Measurements from ENCODE around the gene MTARC2. TPM values are rescaled to one million over a fixed set of nuclear protein-coding genes. Genes with fewer than 3 reads are reported as not detected.

MTARC2 gene
- polyA plus RNA-seq, 4 donors, result 12.5 to 53.1 (median 48.4) TPM

DNA sequence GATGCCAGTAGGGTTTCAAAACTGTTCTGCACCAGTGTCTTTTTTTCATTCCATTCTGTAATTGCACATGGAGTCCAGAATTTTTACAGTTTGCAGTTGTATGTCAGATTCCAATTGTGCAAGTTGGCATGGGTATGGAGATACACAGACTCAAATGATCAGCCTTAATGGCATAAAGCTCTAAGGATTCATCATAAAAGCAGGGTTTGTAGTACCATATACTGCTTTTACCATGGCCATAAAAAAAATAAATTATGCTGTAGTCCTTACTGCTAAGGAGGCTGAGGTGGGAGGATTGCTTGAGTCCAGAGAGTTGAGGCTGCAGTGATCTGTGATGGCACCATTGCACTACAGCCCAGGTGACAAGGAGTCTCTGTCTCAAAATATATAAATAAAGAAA lies 48.9 kb downstream of the MTARC2 start:
- DNase-seq (ENCODE audit: low read depth in 4 of 4, low spot score in 3 of 4), result no peak

DNA sequence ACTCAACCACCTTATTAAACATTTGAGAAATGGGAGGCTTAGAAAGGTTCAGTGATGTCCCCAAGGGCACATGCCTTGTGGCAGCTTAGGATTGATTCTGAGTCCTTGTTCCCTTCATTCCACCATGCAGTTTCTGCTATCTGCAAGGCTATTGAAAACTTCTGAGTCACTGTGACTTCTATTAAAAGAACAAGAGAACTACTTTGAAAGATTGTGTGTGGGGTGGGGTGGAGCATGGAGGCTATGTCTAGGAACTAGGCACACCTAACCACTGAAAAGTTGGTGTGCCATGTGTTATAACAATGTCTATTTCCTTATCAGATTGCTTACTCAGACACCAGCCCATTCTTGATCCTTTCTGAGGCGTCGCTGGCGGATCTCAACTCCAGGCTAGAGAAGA lies 49.4 kb downstream of the MTARC2 start:
- DNase-seq (ENCODE audit: low read depth in 4 of 4, low spot score in 3 of 4), result no peak

DNA sequence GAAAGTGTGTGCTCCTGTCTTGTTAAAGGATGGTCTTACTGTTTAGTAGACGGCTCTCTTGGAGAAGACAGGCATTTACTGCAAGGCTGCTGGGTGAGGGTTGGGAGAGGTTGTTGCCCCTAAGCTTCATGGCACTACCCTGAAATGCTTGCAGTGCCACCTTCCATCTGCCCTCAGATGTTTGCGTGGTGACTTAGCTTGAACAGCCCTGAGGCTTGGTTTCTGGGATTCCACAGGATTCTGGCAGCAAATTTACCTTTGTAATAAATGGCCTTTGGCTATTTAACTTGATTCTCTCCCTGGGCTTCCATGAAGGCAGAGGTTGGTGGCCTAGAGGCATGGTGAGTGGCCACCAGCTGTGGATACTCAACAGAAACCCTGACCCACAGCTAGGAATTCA lies 50.2 kb downstream of the MTARC2 start:
- DNase-seq (ENCODE audit: low read depth in 4 of 4, low spot score in 3 of 4), result no peak

DNA sequence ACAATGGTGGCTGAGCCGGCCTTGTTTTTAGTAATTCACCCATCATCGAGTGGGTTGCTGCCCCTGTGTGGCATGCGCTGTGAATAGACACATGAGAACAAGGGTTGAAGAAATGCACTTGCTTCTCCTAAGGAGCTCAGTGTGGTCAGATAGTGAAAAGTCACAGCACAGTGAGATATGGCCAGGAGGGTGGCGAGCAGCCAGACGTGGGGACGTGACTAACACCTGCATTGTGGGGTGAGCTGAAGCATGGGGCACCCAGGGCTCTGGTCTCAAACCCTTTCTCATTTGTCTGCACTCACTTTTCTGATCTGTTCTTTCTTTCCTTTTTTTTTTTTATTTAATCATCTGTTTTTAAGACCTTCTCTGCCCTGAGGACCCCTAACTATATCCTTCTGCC lies 52.1 kb downstream of the MTARC2 start:
- no peak for DNase-seq (ENCODE audit: low read depth in 4 of 4, low spot score in 3 of 4)

DNA sequence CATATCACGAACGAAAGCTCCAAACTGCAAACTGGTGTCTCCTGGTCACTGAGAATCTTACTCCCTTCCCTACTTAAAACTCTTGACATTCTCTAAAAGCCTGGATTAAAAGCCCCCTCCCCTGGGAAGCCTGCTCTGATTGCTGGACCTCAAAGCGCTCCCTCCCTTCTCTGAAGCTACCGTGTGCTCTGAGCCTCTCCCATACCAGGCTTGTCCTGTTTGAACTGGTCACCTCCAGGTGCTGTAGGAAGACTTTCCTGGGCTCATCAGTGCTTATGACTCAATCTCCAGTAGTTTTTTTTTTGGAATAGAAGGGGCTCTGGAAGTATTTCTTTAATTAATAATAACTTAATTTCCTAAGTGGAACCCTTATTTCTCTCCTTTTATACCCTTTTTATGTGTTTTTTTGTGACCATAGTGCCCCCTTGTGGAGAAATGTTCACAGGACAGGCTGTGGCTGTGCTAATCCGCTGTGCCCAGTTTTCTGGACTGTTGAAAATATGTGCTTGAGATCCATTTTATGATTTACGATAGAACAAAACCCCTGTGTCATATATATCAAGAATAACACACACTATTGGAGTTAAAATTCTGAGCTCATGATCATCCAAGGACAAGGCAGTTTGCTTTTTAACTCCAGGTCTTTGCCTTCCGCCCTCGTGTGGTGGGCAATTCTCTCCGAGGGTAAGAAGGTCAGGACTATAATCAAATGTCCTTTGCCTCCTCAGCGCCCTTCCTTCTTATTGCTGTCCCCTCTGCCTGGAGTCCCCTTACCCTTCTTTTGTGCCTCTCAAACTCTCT lies 55.5 kb downstream of the MTARC2 start:
- no peak for DNase-seq (ENCODE audit: low read depth in 4 of 4, low spot score in 3 of 4)

DNA sequence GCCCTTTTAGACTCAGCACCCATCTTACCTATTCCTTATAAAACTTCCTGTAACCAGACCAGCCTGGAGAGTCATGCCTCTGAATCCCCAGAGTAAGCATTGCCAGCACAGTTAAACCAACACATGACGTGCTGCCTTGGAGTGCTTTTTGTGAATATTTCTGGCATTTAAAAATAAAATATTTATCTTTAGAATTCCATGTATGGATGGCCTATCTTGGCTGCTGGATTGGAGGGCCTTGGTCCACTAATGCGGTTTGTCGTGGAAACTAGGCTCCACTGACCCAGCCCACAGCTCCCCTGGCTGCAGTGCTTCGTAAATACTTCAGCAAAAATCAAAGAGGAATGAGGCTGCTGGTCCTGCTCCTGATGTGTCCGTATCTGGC lies 56.1 kb downstream of the MTARC2 start:
- DNase-seq (ENCODE audit: low read depth in 4 of 4, low spot score in 3 of 4), result no peak

DNA sequence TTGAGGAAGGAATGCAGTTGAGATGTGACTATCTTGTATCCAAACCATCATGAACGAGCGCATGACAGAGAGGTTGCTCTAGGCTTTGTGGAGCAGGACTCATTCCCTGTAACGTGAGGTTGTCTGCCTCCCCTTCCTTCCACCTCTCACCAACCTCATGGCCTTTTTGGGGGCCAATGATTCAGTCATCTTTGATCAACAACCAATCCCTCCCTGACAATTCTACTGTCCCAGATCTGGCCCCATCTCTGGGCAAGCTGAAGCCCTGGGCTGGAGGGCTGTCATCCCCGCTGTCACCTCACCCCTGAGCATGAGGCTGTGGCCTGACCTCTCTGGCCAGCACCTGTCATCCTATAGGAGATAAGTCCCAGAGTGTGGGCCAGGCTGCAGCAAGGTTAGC lies 58.3 kb downstream of the MTARC2 start:
- no peak for DNase-seq (ENCODE audit: low read depth in 4 of 4, low spot score in 3 of 4)

DNA sequence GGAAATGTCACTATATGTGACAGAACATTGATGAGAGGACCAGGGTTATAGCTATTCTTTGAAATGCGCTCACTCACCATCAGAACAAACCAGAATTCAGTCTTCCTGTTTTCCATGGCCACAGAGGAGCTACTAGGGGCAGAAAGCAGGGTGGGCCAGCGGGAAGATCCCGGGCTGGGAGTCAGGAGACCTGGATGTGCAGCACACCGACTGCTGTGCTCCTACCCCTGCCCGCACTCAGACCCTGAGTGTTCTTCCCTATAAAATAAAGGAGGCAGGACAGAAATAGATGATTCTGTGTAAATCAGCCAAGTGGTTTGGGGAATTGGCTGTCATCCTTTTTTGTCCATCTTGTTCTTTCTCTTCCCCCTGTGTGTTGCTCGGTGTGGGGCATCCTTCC lies 59.6 kb downstream of the MTARC2 start:
- DNase-seq (ENCODE audit: low read depth in 4 of 4, low spot score in 3 of 4), result no peak

DNA sequence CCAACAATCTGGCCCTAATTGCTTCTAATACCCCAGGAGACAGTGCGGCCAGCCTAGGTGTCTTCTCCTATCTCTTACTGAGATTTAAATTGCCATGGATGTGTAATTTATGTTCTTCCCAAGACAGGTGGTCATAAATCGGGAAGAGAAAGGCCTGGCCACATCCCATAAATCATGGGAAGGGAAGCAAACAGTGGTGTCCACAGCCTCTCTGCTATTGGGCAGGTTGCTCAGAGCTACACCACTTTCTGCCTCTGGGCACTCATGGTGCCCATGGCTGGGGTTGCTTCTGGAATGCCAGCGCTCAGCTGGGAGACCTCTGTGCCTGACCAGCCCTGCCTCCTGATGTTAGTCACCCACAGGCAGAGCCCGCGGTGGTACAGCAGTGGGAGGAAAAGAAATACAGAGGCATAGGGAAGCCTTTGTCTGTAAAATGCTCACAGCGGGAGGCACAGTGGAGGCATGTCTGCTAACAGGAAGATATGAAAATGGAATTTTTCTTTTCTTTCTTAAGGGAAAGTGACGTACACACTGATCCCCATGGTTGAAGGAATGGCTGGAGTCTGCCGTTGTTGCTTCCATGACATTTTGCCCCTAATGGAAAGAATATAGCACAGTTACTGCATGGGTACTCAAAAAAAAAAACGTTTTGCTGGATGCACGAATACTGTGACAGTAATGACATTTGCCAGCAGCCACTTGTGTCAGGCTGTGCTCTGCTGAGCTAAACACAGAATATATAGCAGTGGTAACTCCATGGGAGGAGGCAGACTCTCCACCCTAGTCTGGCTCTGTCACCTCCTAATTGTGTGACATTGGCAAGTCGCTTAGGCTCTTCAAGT lies 60.4 kb downstream of the MTARC2 start:
- peak in 2 of 4 donors; percentile 44 to 73 for DNase-seq (ENCODE audit: low read depth in 4 of 4, low spot score in 3 of 4)

DNA sequence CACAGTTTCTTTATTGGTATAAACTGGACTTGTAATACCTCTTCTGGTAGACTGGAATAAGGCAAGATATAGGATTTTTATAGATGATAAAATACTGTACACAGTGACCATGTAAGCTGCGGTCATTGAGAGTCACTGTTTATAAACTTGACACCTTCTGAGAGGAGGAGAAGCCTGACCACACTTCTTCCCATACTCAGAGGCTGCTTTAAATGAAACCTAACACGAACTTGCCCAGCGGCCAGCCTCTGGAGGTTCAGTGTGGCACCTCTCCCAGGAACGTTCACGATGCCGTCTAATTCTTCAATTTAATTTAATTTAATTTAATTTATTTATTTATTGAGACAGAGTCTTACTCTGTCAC lies 61.0 kb downstream of the MTARC2 start:
- DNase-seq (ENCODE audit: low read depth in 4 of 4, low spot score in 3 of 4), result no peak

DNA sequence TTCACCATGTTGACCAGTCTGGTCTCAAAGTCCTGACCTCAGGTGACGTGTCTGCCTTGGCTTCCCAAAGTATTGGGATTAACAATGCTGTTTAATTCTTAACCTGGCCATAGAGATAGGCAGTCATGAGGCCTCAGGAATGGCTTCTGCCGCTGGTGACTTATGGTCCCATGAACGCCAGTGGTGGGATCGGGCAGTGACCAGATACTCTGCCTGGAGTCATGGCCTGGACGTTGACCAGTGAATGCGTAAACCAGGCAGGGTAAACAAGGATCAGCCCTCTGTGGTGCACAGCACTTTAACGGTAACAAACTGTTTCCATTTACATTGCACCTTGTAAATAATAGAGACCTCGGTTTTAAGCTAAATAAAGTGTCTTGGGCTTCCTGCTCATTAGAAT lies 61.6 kb downstream of the MTARC2 start:
- DNase-seq (ENCODE audit: low read depth in 4 of 4, low spot score in 3 of 4), result no peak

DNA sequence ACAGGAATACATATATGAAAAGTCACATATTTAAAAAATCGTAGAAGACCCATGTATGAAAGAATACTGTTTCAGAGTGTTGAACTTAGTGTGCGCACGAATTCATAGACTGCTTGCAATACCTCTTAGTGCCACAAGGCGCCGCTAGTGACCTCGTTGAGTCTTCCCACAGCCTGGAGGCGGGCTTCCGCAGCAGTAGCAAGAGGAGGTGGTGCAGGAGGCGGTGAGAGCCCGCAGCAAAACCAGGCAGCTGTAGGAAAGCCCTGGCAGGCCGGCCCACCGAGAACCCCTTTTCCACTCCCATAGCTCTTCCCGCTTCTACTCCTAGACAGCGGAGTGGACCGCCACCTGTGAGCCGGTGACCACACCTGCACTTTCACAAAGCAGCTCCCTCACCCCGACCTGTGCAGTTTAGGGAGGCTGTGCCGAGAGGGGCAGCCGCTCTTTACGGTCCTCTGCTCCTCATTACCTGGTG lies 62.1 kb downstream of the MTARC2 start:
- DNase-seq (ENCODE audit: low read depth in 4 of 4, low spot score in 3 of 4), result peak in 2 of 4 donors; percentile 66 to 73

DNA sequence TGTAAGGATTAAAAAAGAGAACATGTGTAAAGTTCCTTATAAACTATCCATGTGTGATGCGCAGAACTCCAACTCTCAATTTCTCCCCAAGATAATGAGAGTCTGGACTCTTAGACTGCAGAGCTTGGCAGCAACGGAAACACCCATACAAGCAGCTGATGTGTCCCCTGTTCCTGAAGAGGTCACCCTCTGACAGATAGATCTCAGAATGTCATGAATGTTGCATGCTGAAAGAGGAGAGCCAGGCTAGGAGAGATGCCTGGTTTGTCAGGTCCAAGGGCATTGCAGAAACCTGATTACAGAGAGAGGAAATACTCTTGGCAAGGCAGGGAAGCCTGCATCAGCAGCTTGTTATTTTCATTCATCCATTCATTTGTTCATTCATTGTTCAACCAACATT lies 62.8 kb downstream of the MTARC2 start:
- DNase-seq (ENCODE audit: low read depth in 4 of 4, low spot score in 3 of 4), result no peak

DNA sequence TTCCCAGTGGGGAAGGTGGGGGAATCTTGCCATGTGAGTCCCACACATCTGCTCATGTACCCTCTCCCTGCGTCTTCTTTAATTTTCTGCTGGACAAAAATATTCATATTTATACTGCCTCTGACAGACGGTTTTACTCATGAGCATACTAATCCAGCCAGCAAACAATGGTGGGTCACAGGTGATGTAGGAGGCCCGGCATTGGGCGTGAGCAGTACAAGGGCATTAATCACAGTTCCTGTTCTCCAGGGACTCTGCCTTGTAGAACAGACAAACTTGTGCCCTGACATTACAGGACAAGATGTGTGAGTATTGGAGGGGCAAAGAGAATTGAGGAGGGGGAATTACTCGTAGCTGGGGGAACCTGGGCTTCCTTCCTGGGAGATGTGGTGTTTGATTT lies 63.6 kb downstream of the MTARC2 start:
- DNase-seq (ENCODE audit: low read depth in 4 of 4, low spot score in 3 of 4), result no peak

DNA sequence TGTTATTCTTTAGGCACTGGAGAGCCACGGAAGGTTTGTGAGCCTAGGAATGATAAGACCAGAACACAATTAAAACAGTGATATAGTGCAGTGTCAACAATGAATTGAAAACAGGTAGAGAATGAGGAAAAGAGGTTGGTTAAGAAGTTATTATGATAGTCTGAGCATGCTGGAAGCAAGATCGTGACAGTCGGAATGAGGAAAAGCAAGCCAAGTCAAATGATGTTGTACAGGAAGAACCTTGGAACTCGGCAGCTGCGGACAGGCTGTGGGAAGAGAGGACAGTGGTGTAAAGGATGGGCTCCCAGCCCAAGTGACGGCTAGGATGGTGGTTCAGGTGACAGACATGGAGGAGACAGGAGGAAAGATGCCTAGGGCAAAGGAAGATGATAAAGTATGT lies 64.2 kb downstream of the MTARC2 start:
- DNase-seq (ENCODE audit: low read depth in 4 of 4, low spot score in 3 of 4), result no peak

DNA sequence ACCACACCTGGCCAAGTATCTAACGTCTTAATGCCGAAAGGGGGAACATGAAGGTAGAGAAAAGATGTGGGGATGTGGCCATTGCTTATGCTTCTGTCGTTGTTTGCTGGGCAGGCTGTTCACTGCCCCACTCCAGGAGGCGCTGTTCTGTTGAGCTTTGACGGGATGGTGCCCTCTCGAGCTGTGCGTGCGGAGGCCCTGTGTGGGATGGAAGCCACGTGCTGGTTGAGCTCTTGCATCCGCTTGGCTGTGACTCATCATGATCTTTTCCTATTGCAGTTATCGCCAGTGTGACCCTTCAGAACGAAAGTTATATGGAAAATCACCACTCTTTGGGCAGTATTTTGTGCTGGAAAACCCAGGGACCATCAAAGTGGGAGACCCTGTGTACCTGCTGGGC lies 64.9 kb downstream of the MTARC2 start:
- DNase-seq (ENCODE audit: low read depth in 4 of 4, low spot score in 3 of 4), result no peak

DNA sequence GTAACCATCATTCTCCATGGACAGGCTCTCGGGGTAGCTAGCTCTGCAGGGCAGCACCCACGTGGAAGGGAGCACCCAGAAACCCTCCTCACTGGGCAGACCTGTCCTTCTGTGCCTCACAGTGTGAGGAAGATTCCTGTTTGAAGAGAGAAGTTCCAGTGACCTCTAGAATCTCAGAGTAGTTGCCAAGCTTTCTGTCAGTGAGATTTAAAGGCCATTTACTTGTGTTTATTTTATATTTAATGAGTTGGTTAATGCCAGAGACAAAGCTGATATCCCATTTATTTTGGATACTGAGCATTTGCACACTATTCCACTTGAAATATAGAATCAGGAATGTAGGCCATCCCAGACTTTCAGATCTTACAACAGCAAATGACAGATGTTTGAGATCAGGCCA lies 67.3 kb downstream of the MTARC2 start:
- DNase-seq (ENCODE audit: low read depth in 4 of 4, low spot score in 3 of 4), result no peak

DNA sequence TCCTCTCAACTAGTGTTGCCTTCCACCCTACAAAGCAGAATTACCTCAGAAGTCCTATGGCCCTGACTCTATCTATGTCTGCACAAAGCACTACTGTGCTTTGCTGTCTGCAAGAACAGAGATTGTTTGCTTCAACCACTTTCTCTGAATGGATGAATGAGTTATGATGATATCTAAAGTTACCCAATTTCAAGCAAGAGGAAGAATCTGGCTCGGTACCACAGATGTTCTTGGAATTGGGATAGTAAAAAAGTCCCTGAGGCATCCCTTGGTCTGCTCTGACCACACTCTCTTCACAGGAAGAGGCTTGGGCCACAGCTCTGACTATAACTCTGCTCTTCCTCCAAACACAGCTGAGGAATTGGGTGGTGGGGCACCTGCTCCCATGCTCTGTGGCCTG lies 69.8 kb downstream of the MTARC2 start:
- no peak for DNase-seq (ENCODE audit: low read depth in 4 of 4, low spot score in 3 of 4)

DNA sequence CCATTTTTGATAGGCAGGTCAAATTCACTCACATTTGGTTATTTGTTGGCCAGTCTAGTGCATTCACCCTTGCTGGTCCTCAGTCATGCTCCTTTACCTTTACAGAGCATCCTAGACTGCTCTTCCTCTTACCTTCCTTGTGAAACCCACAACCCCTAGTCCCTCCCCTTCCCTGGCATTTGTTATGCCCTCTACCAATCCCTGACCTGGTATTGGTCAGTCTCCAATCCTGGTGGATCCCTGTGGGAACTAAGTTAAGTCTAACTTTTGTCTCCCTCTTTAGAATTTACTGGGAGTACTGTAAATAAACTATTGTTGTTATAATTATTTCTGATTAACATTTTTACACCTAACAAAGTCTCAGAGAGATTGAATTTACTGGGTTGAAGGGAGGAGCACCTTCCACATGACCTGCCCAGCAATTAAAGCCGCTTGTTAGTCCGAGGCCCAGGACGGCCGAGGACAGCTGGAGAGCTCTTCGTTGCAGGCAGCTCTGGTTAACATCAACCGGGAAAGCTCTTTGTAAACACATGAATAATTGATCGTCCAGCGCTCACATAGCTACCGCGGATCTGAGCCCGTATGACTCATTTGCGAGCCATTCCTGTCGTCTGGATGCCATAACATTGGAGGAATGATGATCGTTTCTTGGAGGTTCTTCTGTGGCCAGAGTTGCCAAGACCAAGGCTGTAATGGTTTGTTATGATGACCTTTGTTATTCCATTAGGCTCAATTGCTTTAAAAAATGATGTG lies 70.5 kb downstream of the MTARC2 start:
- no peak for DNase-seq (ENCODE audit: low read depth in 4 of 4, low spot score in 3 of 4)

DNA sequence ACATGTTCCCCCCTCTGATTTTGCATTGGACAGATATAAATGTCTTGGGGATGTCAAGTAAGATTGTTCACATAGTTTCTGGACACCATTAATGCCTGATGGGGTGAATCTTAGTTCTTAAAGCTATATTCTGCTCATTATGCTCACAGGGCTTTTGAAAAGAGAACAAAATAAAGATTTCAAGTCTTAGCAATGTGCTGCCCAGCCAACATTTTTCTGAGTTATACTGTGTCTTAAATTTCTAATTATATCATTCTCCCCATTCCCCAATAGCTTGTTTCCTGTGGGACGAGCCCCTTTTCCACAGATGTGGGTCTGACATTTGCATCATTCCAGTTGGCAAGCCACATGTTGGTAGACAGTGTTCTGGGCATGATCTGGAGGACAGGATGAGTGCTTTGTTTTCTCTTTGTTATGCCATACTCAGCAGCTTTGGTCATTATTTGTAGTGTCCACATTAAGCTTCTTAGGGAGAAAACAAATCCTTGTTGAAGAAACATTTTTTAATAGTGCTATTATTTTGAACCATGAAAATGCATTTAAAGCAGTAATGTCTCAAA lies 71.4 kb downstream of the MTARC2 start:
- no peak for DNase-seq (ENCODE audit: low read depth in 4 of 4, low spot score in 3 of 4)
